Choroid plexus epithelial cell (primary cell): ENCODE results near the gene BTNL9.
"Not testable (repeated sequence)": the region's sequence is repeated elsewhere in the genome, so short reads cannot be mapped to it uniquely, and the experiment has no call there.

Experiments used
- DNase-seq: peaks from one replicate; pipeline ENCODE4 v3.0.0-alpha.2; 2010; ENCODE audit warnings: low read depth
- H3K4me3 ChIP-seq: 2 replicates; pipeline ENCODE4 v1.5.1; 2011; ENCODE audit warnings: low read depth, mild to moderate bottlenecking, control low read depth, low read length, moderate library complexity
- TF ChIP-seq, protein P1 (sequence below): conservative IDR thresholded peaks from 2 replicates; pipeline ENCODE4 v1.5.1; 2011; ENCODE audit warnings: low read depth, mild to moderate bottlenecking, control low read depth, inconsistent platforms, low read length, moderate library complexity

The BTNL9 gene

GRCh38 chr5:181084621-181085195 lies 44.6 kb downstream of the BTNL9 start:
- TF ChIP-seq, protein P1, sequence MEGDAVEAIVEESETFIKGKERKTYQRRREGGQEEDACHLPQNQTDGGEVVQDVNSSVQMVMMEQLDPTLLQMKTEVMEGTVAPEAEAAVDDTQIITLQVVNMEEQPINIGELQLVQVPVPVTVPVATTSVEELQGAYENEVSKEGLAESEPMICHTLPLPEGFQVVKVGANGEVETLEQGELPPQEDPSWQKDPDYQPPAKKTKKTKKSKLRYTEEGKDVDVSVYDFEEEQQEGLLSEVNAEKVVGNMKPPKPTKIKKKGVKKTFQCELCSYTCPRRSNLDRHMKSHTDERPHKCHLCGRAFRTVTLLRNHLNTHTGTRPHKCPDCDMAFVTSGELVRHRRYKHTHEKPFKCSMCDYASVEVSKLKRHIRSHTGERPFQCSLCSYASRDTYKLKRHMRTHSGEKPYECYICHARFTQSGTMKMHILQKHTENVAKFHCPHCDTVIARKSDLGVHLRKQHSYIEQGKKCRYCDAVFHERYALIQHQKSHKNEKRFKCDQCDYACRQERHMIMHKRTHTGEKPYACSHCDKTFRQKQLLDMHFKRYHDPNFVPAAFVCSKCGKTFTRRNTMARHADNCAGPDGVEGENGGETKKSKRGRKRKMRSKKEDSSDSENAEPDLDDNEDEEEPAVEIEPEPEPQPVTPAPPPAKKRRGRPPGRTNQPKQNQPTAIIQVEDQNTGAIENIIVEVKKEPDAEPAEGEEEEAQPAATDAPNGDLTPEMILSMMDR: no peak
- no peak overlapping the region for H3K4me3 ChIP-seq
- no peak for DNase-seq

DNA sequence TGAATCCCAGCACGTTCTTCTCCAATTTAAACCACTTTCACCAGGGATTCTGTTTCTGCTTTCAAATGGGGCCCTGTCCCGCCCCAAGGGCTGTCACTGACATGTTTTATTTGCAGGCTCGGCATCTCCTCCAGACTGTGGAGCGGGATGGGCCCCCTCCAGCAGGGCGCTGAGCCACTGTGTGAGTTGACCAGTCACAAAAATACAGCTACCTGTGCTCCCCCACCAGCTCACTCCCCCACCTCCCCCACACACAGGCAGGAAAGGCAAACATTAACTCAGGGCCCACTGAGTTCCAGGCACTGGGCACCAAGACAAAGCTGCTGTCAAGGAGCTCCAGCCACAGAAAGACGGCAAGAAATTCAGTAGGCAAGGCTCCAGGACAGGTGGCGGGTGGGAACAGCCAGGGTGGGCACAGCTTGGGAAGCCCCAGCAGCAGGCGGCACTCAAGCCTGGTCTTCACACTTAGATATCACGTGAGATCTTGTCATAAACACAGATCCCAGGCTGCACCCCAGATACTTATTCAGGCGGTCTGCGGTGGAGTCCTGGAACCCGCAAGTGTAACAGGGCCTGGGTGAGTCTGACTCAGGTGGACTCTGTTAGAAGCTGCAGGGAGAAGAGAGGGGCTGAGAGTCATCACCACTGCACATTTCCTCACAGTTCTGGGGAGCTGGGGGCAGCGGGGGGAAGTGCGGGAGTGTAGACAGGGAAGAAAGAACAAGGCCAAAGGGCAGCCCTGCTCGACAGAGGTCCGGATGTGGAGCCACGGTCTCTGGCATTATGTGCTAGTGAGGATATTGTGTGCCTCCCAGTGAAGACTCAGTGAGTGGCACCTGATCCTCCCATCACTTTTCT lies 46.2 kb downstream of the BTNL9 start:
- TF ChIP-seq, protein P1: no peak
- DNase-seq: no peak

DNA sequence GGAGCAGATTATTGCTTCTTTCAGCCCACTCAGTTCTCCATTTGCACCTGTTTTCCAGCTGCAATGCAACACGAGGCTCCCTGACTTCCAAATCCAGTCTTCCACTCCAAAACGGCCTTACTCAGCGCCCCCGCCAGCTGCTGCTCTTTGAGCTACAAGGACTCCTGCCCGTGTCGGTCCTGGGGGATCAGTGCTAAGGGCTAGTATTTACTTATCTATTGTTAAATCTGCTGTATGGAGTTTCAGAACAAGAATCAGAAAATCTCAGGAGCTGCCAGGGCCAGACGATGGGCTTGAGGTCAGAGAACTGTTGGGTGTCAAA lies 46.8 kb downstream of the BTNL9 start:
- no peak overlapping the region for H3K4me3 ChIP-seq
- DNase-seq: no peak
- TF ChIP-seq, protein P1: no peak

More for the DNA sequence above, 46.2 kb downstream of the BTNL9 start:
- H3K4me3 ChIP-seq: no peak overlapping the region

- DNase-seq: no peak
- H3K4me3 ChIP-seq: no peak overlapping the region
- TF ChIP-seq, protein P1: no peak
These were observed 47.2 kb downstream of the BTNL9 start for GRCh38 chr5:181087309-181087708.

DNA sequence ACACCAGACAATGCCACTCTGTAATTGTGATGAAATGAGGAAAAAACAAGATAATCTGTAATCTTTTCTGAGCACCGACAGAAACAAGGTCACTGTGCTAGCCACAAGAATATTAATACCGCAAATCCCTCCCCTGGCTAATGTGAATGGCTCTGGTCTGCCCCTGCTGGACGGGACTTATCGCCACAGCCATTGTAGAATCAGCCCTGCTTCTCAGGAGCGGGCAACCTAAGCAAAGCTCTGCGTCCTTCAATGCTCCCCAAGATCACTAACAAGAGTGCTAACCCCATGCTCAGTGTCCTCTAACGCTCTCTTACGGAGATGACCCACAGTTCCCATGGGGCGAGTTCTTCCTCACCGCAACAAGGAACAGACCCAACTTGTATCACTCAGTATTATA lies 48.2 kb downstream of the BTNL9 start:
- TF ChIP-seq, protein P1: peak; percentile 50
- H3K4me3 ChIP-seq: no peak overlapping the region
- peak; percentile 11 for DNase-seq

DNA sequence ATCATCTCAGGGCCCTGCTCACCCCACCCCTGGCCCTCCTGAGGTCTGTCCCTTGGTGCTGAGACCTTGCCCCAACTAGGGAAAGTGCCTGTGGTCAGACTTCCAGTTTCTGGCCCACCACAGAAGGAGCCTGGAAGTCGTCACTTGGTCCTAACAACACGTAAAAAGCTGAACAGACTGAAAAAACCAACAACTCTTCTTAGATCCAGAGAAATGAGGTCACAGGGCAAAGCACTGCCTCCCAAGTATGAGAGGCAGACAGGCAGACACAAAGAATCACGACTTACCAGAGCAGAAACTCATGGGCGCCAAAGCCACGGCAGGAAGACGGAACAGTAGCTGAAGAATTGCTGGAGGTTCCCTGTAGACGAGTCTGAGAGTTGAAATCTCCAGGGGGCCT lies 52.4 kb downstream of the BTNL9 start:
- H3K4me3 ChIP-seq: no peak overlapping the region
- TF ChIP-seq, protein P1: no peak
- no peak for DNase-seq

DNA sequence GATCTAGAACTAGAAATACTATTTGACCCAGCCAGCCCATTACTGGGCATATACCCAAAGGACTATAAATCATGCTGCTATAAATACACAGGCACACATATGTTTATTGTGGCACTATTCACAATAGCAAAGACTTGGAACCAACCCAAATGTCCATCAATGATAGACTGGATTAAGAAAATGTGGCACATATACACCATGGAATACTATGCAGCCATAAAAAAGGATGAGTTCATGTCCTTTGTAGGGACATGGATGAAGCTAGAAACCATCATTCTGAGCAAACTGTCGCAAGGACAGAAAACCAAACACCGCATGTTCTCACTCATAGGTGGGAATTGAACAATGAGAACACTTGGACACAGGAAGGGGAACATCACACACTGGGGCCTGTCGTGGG lies 55.1 kb downstream of the BTNL9 start:
- H3K4me3 ChIP-seq, DNase-seq: not testable (repeated sequence)

DNA sequence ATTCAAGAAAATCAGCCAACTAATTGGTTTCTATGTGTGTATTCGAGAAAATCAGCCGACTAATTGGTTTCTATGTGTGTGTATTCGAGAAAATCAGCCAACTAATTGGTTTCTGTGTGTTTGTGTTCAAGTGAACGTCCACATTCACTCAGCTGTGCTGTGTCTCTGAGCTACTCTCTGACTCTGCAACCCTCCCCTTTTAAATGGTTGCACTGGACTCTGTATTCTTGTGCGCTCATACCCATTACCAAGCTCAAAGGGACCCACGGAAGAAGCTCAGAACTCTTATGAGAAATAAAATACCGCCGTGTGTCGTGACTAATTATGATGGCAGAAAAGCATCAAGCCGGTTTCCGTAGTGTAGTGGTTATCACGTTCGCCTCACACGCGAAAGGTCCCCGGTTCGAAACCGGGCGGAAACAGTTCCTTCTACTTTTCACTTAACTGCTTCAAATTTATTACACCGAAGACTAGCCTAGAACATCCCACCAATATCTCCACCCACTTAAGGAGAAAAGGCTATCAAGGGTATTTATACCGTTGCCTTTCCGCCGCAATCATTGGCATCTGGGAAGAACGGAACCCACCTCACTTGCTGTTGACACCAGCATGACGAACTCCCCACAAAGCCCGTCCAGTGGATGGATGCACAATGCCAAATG lies 56.8 kb downstream of the BTNL9 start:
- not testable (repeated sequence) for DNase-seq, H3K4me3 ChIP-seq

- H3K4me3 ChIP-seq, DNase-seq: not testable (repeated sequence)
These were observed 57.3 kb downstream of the BTNL9 start for GRCh38 chr5:181097383-181097753.

GRCh38 chr5:181097759-181098491 lies 57.9 kb downstream of the BTNL9 start:
- DNase-seq, H3K4me3 ChIP-seq: not testable (repeated sequence)
